22Rv1 (cell line): ENCODE data around the gene PCOLCE2.

Experiments used
- ZFX ChIP-seq: fragments of 450-650 bp; IDR thresholded peaks from 2 replicates; pipeline ENCODE4 v1.6.1; 2017; ENCODE audit warnings: antibody characterized with exemption, borderline replicate concordance
- TF ChIP-seq, protein P1 (sequence below): fragments of 450-650 bp; IDR thresholded peaks from 2 replicates; pipeline ENCODE4 v1.5.1; 2017; ENCODE audit warnings: mild to moderate bottlenecking

DNA sequence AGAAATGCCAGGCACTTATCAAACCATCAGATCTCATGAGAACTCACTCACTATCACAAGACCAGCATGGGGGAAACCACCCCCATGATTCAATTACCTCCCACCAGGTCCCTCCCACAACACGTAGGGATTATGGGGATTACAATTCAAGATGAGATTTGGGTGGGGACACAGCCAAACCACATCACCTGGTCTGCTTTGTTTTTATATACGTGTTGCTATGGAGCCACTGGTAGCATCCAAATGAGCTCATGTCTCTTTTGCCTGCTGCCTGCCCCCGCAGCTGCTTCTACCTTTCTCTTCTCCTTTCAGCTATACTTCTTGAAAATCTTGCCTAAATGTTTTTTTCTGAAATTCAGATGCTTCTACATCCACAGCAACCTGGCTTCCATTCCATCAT, 26.8 kb upstream of the PCOLCE2 start:
- TF ChIP-seq, protein P1, sequence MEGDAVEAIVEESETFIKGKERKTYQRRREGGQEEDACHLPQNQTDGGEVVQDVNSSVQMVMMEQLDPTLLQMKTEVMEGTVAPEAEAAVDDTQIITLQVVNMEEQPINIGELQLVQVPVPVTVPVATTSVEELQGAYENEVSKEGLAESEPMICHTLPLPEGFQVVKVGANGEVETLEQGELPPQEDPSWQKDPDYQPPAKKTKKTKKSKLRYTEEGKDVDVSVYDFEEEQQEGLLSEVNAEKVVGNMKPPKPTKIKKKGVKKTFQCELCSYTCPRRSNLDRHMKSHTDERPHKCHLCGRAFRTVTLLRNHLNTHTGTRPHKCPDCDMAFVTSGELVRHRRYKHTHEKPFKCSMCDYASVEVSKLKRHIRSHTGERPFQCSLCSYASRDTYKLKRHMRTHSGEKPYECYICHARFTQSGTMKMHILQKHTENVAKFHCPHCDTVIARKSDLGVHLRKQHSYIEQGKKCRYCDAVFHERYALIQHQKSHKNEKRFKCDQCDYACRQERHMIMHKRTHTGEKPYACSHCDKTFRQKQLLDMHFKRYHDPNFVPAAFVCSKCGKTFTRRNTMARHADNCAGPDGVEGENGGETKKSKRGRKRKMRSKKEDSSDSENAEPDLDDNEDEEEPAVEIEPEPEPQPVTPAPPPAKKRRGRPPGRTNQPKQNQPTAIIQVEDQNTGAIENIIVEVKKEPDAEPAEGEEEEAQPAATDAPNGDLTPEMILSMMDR, result no peak
- no peak for TF ChIP-seq ZFX
